Motor neuron (in vitro differentiated cells): ENCODE data around the gene TAF1C. TPM values are rescaled to one million over a fixed set of nuclear protein-coding genes. Genes with fewer than 3 reads are reported as not detected.
A peak's percentile ranks its signal among the peaks of the same experiment; 100 is the strongest.

Experiments
- ATAC-seq, 8 experiments: fragments of 200-7000 bp; cut with Tn5 transposase; replicated peaks in 6 of 8; 2 replicates each; pipeline ENCODE4 v1.8.0; 2021; ENCODE audit warnings: mild to moderate bottlenecking in 8 of 8, moderate library complexity in 8 of 8
- H3K27ac ChIP-seq, 2 donors: fragments of 250-450 bp; sonication (Bioruptor Pico); 2 replicates each; pipeline ENCODE4 v1.9.0; 2021; ENCODE audit warnings: antibody characterized with exemption in 2 of 2, mild to moderate bottlenecking in 2 of 2, moderate library complexity in 1 of 2
- H3K4me1 ChIP-seq, 2 donors: fragments of 250-450 bp; sonication (Bioruptor Pico); replicated peaks in 1 of 2; 2 replicates each; pipeline ENCODE4 v1.6.1; 2021; ENCODE audit warnings: antibody characterized with exemption in 2 of 2, mild to moderate bottlenecking in 2 of 2, moderate library complexity in 1 of 2
- H3K4me3 ChIP-seq, 5 donors: fragments of 250-450 bp; sonication (Bioruptor Pico); 2 replicates each; pipeline ENCODE4 v1.9.0; 2021; ENCODE audit warnings: antibody characterized with exemption in 5 of 5, mild to moderate bottlenecking in 5 of 5, moderate library complexity in 4 of 5
- WGBS, 10 experiments: fragments of 450-650 bp; shearing (Covaris generic); methylation state at CpG; one replicate each; pipeline ENCODE4 v1.0.0; 2022; 5-methylcytosine and 5-hydroxymethylcytosine counted together
- in situ Hi-C, 9 experiments: fragments of 400-800 bp; cut with MboI; loops; one replicate each; pipeline ENCODE4 v1.15.0; 2021; ENCODE audit warnings: low sequenced_read_pairs in 9 of 9, low pct_unique_long_range_greater_than_20kb in 2 of 9; ENCODE audit not compliant: unreplicated experiment in 9 of 9
- total RNA-seq, 8 experiments: library from RNA; unstranded; fragments of 300-600 nt; gene quantifications; 2 replicates each; pipeline versions ENCODE4 v1.2.3 to v1.2.4, GENCODE V29; 2022

The TAF1C gene, protein sequence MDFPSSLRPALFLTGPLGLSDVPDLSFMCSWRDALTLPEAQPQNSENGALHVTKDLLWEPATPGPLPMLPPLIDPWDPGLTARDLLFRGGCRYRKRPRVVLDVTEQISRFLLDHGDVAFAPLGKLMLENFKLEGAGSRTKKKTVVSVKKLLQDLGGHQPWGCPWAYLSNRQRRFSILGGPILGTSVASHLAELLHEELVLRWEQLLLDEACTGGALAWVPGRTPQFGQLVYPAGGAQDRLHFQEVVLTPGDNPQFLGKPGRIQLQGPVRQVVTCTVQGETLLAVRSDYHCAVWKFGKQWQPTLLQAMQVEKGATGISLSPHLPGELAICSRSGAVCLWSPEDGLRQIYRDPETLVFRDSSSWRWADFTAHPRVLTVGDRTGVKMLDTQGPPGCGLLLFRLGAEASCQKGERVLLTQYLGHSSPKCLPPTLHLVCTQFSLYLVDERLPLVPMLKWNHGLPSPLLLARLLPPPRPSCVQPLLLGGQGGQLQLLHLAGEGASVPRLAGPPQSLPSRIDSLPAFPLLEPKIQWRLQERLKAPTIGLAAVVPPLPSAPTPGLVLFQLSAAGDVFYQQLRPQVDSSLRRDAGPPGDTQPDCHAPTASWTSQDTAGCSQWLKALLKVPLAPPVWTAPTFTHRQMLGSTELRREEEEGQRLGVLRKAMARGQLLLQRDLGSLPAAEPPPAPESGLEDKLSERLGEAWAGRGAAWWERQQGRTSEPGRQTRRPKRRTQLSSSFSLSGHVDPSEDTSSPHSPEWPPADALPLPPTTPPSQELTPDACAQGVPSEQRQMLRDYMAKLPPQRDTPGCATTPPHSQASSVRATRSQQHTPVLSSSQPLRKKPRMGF
- 10 to 100 TPM; 13.1 to 58.4 (median 18.2) TPM for total RNA-seq

DNA sequence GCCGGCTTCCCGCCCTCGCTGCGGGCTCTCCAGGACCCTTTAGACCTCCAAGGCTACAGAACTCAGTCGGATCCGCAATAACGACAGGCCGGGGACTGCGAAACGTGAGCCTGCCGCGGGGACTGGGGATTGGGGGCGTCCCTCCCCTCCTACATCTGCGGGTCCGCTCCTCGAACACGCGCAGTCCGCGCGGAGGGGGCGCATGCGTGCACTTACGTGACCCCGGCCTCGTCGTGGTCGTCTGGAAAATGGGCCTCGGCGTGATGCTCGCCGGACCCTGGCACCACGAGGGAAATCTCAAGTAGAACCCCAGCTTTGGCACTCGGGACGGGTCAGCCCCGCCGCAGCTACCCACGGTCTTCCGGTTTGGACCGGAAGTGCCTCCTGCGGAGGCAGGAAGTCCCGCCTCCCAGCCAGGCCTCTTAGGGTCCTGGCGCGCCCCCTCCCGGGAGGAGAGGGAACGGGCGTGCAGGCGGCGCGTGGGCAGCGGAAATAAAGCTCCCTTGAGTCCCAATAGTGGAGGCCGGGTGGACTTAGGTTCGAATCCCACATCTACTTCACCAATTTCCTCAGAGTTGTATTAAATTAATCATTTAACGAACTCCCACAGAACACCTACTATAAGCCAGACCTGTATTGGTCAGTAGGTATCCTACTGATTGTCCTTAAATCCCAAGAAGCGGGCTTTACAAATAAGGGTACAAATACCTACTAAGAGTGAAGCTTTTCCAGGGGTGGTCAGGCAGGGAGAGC lies at the start of gene TAF1C:
TSS of gene TAF1C (minus strand) at position 373 of the 753 bp plus-strand sequence. CDS start 2,069 bp downstream, outside the sequence.
- peak; percentile 88 to 98 (median 97) for ATAC-seq
- in situ Hi-C loops, result loop anchor here in 1 of 9 experiments (25.0 kb wide), 1 partner anchor 300 kb away; no protein-coding TSS in a partner anchor
- WGBS, 10 experiments, result 0 to 100% (median 13%) methylated on average over 1 to 18 of the region's 55 CpGs; no CpG with 5 or more reads in 3 of the 10 experiments
- Histone ChIP-seq H3K4me3 (peak within 1 kb of the TSS; percentile 72 to 97 (median 83)), H3K27ac (peak within 1 kb of the TSS; percentile 25 to 55), H3K4me1 (peaks cover 9% of the 10 kb centered on the region in 2 donors)

DNA sequence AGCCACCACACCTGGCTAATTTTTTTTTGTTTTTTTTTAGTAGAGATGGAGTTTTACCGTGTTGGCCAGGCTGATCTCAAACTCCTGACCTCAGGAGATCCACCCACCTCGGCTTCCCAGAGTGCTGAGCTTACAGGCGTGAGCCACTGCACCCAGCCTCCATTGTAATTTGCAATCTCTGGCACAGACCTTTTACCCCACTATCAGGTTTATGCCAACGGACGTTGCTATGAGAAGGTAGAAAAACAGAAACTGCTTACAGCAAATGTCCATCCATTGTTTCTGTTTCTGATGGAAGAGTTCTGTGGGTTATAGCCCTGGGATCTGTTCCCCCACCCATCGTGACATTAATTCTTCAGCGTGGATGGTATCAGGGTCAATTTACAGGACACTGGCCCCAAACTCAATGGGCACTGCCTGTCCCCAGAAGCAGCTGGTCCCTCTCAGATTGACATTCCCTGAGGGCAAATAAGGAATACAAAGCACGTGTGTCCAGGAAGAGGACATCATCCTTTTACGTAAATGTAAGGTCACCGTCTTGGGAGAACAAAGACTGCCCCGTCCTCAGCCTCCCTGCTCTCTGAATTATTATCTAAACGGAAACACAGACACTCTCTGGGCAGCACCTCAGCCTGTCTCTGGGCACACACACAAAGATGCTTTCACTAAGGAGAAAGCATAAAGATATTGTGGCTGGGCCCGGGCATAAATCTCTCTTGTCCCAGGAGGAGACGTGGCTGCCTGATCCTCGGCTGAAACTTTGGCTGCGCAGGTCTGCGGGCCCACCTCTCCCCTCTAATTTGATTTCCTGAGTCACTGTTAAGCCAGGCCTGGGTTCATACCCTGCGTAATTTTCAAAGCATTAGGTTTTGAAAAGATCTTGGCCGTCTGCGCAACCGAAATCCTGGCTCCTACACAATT lies 47.7 kb upstream of the TAF1C start:
- Histone ChIP-seq H3K4me3 (no peak overlapping the region), H3K27ac (peak overlapping the region; percentile 4 to 45), H3K4me1 (peaks cover 16 to 20% of the 10 kb centered on the region in 2 donors)
- in situ Hi-C loops, result no loop called here
- WGBS, 10 experiments, result 20 to 97% (median 55%) methylated on average over 1 to 15 of the region's 21 CpGs; no CpG with 5 or more reads in 3 of the 10 experiments
- ATAC-seq, result peak in 5 of 8 experiments; percentile 66 to 86 (median 78)

DNA sequence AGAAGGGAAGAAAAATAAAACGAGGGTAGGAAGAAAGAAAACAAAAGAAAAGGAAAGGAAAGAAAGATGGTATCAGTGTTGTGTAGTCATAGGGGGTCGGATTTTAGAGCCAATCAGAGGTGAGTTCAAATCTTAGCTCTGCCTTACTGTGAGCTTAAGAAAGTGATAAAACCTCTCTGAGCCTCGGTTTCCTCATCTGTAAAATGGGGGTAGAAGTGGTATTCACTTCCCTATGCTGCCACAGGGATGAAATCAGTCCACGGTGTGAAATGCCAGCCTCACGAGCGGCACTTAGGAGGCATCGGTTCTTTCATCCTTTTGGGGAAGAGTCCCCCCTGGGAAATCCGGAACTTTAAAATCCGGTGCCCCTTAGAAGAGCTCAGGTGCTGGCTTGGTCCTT lies 46.9 kb upstream of the TAF1C start:
- ATAC-seq, result no peak
- in situ Hi-C loops, result no loop called here
- WGBS, 10 experiments, result 36 to 100% (median 80%) methylated on average over 1 to 8 of the region's 9 CpGs
- Histone ChIP-seq H3K4me3 (no peak overlapping the region), H3K4me1 (peaks cover 14 to 19% of the 10 kb centered on the region in 2 donors), H3K27ac (no peak overlapping the region)

DNA sequence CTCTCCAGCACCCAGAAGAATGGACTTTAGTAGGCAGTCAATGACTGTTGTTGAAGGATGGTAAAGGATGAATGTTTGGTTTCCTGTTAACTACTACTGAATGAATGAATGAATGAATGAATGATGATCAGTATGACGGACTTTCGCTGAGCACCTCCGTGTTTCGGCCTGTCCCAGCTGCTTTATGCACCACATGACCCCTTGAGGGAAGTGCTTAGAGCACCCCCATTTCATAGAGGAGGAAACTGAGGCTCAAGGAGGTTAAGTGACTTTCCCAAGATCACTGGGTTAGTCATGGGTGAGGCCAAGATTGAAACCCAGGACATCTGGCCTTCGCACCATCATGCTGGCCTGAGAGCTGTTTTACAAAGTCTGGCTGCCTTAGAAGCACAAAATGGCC lies 46.1 kb upstream of the TAF1C start:
- H3K27ac ChIP-seq, result no peak overlapping the region
- no peak overlapping the region for H3K4me3 ChIP-seq
- ATAC-seq, result no peak
- in situ Hi-C loops, result no loop called here
- peaks cover 22 to 24% of the 10 kb centered on the region in 2 donors for H3K4me1 ChIP-seq
- 52 to 100% (median 80%) methylated on average over 1 to 3 of the region's 5 CpGs; no CpG with 5 or more reads in 7 of the 10 experiments for WGBS, 10 experiments

DNA sequence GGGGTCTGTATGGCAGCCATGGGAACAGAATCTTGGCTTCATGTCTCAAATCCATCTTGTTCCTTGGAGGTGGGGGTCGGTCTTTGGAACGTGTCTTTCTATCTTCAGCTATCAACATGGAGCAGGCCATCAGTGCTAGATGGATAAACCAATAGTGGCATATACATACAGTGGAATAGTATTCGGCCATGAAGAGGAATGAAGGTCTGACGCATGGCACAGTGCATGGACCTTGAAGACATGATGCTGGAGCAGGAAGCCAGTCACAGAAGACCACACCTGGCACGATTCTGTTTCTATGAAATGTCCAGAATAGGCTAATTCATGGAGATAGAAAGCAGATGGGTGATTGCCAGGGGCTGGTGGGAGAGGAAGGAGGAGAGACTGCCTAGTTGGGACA lies 45.2 kb upstream of the TAF1C start:
- Histone ChIP-seq H3K4me3 (no peak overlapping the region), H3K27ac (no peak overlapping the region), H3K4me1 (peaks cover 29 to 30% of the 10 kb centered on the region in 2 donors)
- no peak for ATAC-seq
- 34 to 100% (median 80%) methylated on average over 2 to 3 of the region's 5 CpGs; no CpG with 5 or more reads in 5 of the 10 experiments for WGBS, 10 experiments
- in situ Hi-C loops, result no loop called here

DNA sequence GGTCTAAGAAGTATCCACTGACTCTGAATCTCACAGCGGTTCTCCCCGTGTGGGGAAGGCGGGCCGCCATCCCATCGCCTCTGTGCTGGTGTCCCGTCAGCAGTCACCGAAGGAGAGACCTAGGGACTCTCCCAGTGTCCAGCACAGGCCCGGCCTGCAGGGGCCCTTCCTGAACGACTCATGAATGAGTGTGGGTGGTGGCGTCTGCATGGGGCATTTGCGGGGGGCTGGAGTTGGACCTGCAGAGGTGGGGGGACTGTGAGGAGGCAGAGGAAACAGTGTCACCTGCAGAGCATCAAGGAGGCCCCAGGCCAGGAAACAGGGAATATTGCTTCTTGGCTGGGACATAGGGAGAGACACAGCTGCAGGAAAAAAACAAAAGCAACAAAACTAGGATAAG lies 42.6 kb upstream of the TAF1C start:
- WGBS, 10 experiments, result 75 to 90% (median 76%) methylated on average over 2 to 5 of the region's 11 CpGs; no CpG with 5 or more reads in 7 of the 10 experiments
- in situ Hi-C loops, result no loop called here
- peaks cover 14 to 19% of the 10 kb centered on the region in 2 donors for H3K4me1 ChIP-seq
- H3K4me3 ChIP-seq, result no peak overlapping the region
- H3K27ac ChIP-seq, result peak overlapping the region in 1 of 2 donors; percentile 78
- no peak for ATAC-seq

DNA sequence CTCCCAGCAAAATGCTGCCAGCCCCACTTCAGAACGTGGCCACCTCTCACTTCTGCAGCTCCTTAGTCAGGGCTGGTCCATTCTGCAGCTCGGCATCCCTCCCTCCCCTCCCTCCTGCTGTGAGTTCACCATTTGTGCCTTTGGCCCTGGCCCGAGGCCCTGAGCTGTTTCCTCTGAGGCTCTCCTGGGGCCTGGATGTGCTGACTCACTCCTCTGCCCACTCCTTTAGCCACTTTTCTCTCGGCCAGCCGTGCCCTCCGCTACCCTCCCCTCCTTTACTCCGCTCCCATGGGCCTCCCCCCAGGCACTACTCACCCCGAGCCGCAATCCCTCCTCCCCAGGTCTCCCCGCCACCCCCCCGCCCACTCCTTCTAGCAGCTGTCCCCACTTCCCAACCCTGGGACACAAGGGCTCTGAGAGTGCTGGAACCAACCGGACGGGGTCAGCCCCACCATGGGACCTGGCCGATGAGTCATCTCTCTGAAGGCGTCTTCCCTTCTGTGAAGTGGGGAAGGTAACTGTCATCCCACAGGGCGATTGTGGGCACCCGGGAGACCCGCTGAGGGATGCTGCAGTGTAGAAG lies 41.5 kb upstream of the TAF1C start:
- Histone ChIP-seq H3K27ac (peak overlapping the region in 1 of 2 donors; percentile 78), H3K4me3 (no peak overlapping the region), H3K4me1 (peaks cover 10 to 16% of the 10 kb centered on the region in 2 donors)
- in situ Hi-C loops, result no loop called here
- WGBS, 10 experiments, result no CpG with 5 or more reads among the region's 18 CpGs
- ATAC-seq, result peak; percentile 66 to 95 (median 94)

DNA sequence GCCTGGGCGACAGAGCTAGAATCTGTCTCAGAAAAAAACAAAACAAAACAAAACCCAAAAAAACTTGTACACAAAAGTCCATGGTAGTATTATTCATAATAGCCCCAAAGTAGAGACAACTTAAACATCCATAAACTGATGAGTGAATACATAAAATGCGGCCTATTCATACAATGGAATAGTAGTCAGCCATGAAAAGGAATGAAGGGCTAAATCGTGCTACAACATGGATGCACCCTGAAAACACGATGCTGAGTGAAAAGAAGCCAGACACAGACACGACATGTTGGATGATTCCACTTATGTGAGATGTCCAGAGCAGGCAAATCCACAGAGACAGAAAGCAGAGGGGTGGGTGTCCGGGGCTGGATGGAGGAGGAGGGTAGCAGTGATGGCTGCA lies 40.7 kb upstream of the TAF1C start:
- 20 to 93% (median 87%) methylated on average over 1 to 6 of the region's 6 CpGs; no CpG with 5 or more reads in 1 of the 10 experiments for WGBS, 10 experiments
- peaks cover 10 to 16% of the 10 kb centered on the region in 2 donors for H3K4me1 ChIP-seq
- no peak for ATAC-seq
- no peak overlapping the region for H3K4me3 ChIP-seq
- in situ Hi-C loops, result no loop called here
- peak overlapping the region in 1 of 2 donors; percentile 78 for H3K27ac ChIP-seq

DNA sequence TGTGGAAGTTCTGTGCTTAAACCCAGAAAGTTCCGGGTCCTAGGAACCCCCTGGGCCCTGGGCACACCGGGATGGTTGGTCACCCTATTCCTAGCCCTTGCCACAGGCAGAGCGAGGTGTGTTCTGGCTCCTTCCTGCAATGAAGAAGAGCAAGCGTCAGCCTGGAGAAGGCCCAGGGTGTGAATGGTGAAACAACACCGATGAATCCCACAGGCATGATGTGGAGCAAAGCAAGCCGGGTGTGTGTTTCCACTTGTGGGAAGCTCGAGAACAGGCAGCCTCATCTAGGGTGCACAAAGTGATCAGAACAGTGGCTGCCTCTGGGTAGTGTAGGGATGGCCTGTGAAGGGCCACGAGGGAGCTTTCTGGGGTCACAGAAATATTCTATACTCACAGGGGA lies 39.2 kb upstream of the TAF1C start:
- in situ Hi-C loops, result no loop called here
- no peak for ATAC-seq
- 0 to 100% (median 80%) methylated on average over 1 to 7 of the region's 8 CpGs; no CpG with 5 or more reads in 1 of the 10 experiments for WGBS, 10 experiments
- Histone ChIP-seq H3K4me3 (no peak overlapping the region), H3K4me1 (peaks cover 10 to 18% of the 10 kb centered on the region in 2 donors), H3K27ac (no peak overlapping the region)

DNA sequence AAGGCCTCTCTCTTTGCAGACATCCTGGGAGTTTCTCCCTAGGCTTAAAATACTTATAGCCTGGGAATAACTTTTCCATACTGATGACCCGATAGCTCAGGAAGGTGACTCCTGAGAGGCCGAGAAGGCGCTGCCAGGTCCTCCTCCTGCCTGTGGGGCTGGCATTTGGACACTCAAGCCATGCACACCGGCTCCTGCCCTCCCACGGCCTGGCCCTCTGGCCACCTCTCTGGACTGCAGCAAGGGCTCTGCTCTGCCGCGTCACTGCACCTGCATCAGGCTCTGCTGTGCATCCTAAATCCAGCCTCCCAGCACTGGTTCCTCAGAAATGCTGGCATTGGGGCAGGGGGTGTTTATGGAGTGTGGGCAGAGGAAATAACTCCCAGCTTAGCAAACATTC lies 38.7 kb upstream of the TAF1C start:
- Histone ChIP-seq H3K27ac (no peak overlapping the region), H3K4me3 (no peak overlapping the region), H3K4me1 (peaks cover 10 to 21% of the 10 kb centered on the region in 2 donors)
- WGBS, 10 experiments, result 53 to 100% (median 80%) methylated on average over 1 to 3 of the region's 7 CpGs; no CpG with 5 or more reads in 5 of the 10 experiments
- in situ Hi-C loops, result no loop called here
- ATAC-seq, result no peak

DNA sequence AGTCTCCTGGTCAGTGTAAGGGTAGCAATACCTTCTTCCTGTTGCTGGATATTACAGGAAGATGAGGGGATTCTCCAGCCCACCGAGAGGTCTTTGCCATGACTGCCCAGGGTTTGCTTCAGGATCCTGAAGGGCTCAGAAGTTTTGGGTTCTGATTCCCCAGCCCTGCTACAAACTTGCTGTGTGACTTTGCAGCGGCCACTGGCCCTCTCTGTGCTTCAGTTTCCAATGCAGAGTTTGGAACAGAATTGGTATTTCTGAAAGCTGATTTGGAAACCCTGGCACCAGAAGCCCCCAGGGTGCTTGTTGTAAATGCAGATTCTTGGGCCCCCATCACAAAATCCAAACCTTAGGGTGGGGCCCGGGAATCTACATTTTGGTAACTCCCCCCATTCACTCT lies 38.3 kb upstream of the TAF1C start:
- Histone ChIP-seq H3K27ac (no peak overlapping the region), H3K4me3 (no peak overlapping the region), H3K4me1 (peaks cover 10 to 21% of the 10 kb centered on the region in 2 donors)
- WGBS, 10 experiments, result 33 to 100% (median 93%) methylated on average over 1 to 2 of the region's 3 CpGs; no CpG with 5 or more reads in 6 of the 10 experiments
- no peak for ATAC-seq
- in situ Hi-C loops, result no loop called here
